T-helper 2 cell treated with Interferon-gamma antibody and Interleukin-4, amounts not matched to agents 5 μg/mL and 100 μg/mL, for 36 hours (primary cell): ENCODE measurements around the gene KLK4.
A peak's percentile ranks its signal among the peaks of the same experiment; 100 is the strongest.

Experiments
- DNase-seq: peaks from one replicate; pipeline ENCODE4 v3.0.0; 2021; ENCODE audit warnings: low spot score
- H3K27ac Mint-ChIP-seq: one replicate; pipeline ENCODE4 v1.8.0; 2021; ENCODE audit warnings: mild to moderate bottlenecking, mixed read lengths
- H3K27me3 Mint-ChIP-seq: one replicate; pipeline ENCODE4 v1.8.0; 2021; ENCODE audit warnings: low read depth, mixed read lengths
- H3K36me3 Mint-ChIP-seq: one replicate; pipeline ENCODE4 v1.8.0; 2021; ENCODE audit warnings: low read depth, mixed read lengths
- H3K4me1 Mint-ChIP-seq: one replicate; pipeline ENCODE4 v1.8.0; 2021; ENCODE audit warnings: low read depth, mixed read lengths
- H3K4me3 Mint-ChIP-seq: one replicate; pipeline ENCODE4 v1.8.0; 2022; ENCODE audit warnings: mild to moderate bottlenecking, moderate library complexity, mixed read lengths
- H3K9me3 Mint-ChIP-seq: one replicate; pipeline ENCODE4 v1.8.0; 2021; ENCODE audit warnings: mixed read lengths

KLK4 gene

GRCh38 chr19:50880241-50880640 is 31.0 kb downstream of the KLK4 start:
- Mint-ChIP-seq H3K9me3 (no peaks in the 10 kb centered on the region), H3K27ac (no peak overlapping the region), H3K4me1 (no peaks in the 10 kb centered on the region), H3K4me3 (no peak overlapping the region), H3K36me3 (no peaks in the 10 kb centered on the region), H3K27me3 (peaks cover 14% of the 10 kb centered on the region)
- DNase-seq = no peak

GRCh38 chr19:50878851-50879250 is 32.3 kb downstream of the KLK4 start:
- no peaks in the 10 kb centered on the region for H3K4me1 Mint-ChIP-seq
- H3K4me3 Mint-ChIP-seq = no peak overlapping the region
- no peak for DNase-seq
- no peaks in the 10 kb centered on the region for H3K9me3 Mint-ChIP-seq
- peaks cover 11% of the 10 kb centered on the region for H3K27me3 Mint-ChIP-seq
- H3K27ac Mint-ChIP-seq = no peak overlapping the region
- H3K36me3 Mint-ChIP-seq = no peaks in the 10 kb centered on the region

DNA sequence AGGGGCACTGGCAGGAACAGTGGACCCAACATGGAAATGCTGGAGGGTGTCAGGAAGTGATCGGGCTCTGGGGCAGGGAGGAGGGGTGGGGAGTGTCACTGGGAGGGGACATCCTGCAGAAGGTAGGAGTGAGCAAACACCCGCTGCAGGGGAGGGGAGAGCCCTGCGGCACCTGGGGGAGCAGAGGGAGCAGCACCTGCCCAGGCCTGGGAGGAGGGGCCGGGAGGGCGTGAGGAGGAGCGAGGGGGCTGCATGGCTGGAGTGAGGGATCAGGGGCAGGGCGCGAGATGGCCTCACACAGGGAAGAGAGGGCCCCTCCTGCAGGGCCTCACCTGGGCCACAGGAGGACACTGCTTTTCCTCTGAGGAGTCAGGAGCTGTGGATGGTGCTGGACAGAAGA is 33.9 kb downstream of the KLK4 start:
- H3K4me1 Mint-ChIP-seq = no peaks in the 10 kb centered on the region
- no peaks in the 10 kb centered on the region for H3K9me3 Mint-ChIP-seq
- no peaks in the 10 kb centered on the region for H3K36me3 Mint-ChIP-seq
- no peak overlapping the region for H3K27ac Mint-ChIP-seq
- H3K27me3 Mint-ChIP-seq = peaks cover 11% of the 10 kb centered on the region
- no peak overlapping the region for H3K4me3 Mint-ChIP-seq
- DNase-seq = no peak

GRCh38 chr19:50876456-50876855 is 34.7 kb downstream of the KLK4 start:
- H3K27me3 Mint-ChIP-seq = peaks cover 14% of the 10 kb centered on the region
- H3K4me3 Mint-ChIP-seq = no peak overlapping the region

GRCh38 chr19:50875795-50876422 is 35.3 kb downstream of the KLK4 start:
- Mint-ChIP-seq H3K36me3 (no peaks in the 10 kb centered on the region), H3K4me3 (no peak overlapping the region), H3K9me3 (no peaks in the 10 kb centered on the region), H3K4me1 (no peaks in the 10 kb centered on the region), H3K27me3 (peaks cover 20% of the 10 kb centered on the region), H3K27ac (no peak overlapping the region)
- DNase-seq = no peak

More at GRCh38 chr19:50876456-50876855, 34.7 kb downstream of the KLK4 start:
- H3K9me3 Mint-ChIP-seq = no peaks in the 10 kb centered on the region
- no peaks in the 10 kb centered on the region for H3K36me3 Mint-ChIP-seq
- H3K27ac Mint-ChIP-seq = no peak overlapping the region
- no peaks in the 10 kb centered on the region for H3K4me1 Mint-ChIP-seq
- no peak for DNase-seq

DNA sequence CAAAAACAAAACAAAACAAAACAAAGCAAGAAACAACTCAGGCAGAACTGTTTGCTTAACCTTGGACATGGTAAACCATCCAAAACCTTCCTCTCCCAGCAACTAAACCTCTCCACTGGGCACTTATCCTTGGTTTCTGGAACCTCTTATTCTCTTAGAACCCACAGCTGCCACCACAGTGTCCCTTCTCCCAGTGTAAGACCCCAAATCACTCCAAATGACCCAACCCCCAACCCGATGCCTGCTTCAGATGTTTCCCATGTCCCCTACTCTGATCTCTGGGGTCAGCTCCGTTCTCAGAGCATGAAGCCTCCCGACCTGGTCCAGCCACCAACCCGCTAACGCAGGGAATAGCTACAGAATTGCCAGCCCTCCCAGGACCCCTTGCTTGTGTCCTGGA is 37.0 kb downstream of the KLK4 start:
- Mint-ChIP-seq H3K27ac (no peak overlapping the region), H3K9me3 (no peaks in the 10 kb centered on the region), H3K4me1 (no peaks in the 10 kb centered on the region), H3K36me3 (no peaks in the 10 kb centered on the region), H3K27me3 (peaks cover 17% of the 10 kb centered on the region), H3K4me3 (no peak overlapping the region)
- DNase-seq = no peak

DNA sequence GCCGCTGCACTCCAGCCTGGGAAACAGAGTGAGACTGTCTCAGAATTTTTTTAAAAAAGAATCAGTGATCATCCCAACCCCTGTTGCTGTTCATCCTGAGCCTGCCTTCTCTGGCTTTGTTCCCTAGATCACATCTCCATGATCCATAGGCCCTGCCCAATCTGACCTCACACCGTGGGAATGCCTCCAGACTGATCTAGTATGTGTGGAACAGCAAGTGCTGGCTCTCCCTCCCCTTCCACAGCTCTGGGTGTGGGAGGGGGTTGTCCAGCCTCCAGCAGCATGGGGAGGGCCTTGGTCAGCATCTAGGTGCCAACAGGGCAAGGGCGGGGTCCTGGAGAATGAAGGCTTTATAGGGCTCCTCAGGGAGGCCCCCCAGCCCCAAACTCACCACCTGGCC is 38.1 kb downstream of the KLK4 start, which contains the start of gene KLK2:
TSS of gene KLK2 (plus strand) at position 384 of the 400 bp plus-strand sequence. CDS start 35 bp downstream, outside the sequence.
- H3K4me3 Mint-ChIP-seq = no peak within 1 kb of the TSS
- H3K27me3 Mint-ChIP-seq = peaks cover 16% of the 10 kb centered on the region
- H3K27ac Mint-ChIP-seq = no peak within 1 kb of the TSS
- no peak for DNase-seq
- no peaks in the 10 kb centered on the region for H3K4me1 Mint-ChIP-seq
- no peaks in the 10 kb centered on the region for H3K36me3 Mint-ChIP-seq
- H3K9me3 Mint-ChIP-seq = no peaks in the 10 kb centered on the region

DNA sequence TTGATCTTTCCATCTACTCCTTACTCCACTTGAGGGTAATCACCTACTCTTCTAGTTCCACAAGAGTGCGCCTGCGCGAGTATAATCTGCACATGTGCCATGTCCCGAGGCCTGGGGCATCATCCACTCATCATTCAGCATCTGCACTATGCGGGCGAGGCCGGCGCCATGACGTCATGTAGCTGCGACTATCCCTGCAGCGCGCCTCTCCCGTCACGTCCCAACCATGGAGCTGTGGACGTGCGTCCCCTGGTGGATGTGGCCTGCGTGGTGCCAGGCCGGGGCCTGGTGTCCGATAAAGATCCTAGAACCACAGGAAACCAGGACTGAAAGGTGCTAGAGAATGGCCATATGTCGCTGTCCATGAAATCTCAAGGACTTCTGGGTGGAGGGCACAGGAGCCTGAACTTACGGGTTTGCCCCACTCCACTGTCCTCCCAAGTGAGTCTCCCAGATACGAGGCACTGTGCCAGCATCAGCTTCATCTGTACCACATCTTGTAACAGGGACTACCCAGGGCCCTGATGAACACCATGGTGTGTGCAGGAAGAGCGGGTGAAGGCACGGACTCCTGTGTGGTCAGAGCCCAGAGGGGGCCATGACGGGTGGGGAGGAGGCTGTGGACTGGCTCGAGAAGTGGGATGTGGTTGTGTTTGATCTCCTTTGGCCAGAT is 40.6 kb downstream of the KLK4 start:
- Mint-ChIP-seq H3K4me1 (no peaks in the 10 kb centered on the region), H3K4me3 (no peak overlapping the region), H3K27me3 (peaks cover 26% of the 10 kb centered on the region), H3K36me3 (no peaks in the 10 kb centered on the region), H3K27ac (no peak overlapping the region), H3K9me3 (no peaks in the 10 kb centered on the region)
- DNase-seq = peak; percentile 5

GRCh38 chr19:50869479-50869878 is 41.7 kb downstream of the KLK4 start:
- Mint-ChIP-seq H3K4me3 (no peak overlapping the region), H3K27me3 (peaks cover 30% of the 10 kb centered on the region), H3K36me3 (no peaks in the 10 kb centered on the region), H3K9me3 (no peaks in the 10 kb centered on the region), H3K27ac (no peak overlapping the region), H3K4me1 (no peaks in the 10 kb centered on the region)
- no peak for DNase-seq

- Mint-ChIP-seq H3K27ac (no peak overlapping the region), H3K27me3 (peaks cover 19% of the 10 kb centered on the region), H3K4me3 (no peak overlapping the region), H3K36me3 (no peaks in the 10 kb centered on the region), H3K4me1 (no peaks in the 10 kb centered on the region), H3K9me3 (no peaks in the 10 kb centered on the region)
- no peak for DNase-seq
These were observed 49.5 kb downstream of the KLK4 start for GRCh38 chr19:50861496-50862286.

DNA sequence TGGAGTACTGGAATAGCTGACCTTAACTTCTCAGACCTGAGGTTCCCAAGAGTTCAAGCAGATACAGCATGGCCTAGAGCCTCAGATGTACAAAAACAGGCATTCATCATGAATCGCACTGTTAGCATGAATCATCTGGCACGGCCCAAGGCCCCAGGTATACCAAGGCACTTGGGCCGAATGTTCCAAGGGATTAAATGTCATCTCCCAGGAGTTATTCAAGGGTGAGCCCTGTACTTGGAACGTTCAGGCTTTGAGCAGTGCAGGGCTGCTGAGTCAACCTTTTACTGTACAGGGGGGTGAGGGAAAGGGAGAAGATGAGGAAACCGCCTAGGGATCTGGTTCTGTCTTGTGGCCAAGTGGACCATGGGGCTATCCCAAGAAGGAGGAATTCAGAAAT is 50.2 kb downstream of the KLK4 start:
- Mint-ChIP-seq H3K36me3 (no peaks in the 10 kb centered on the region), H3K27me3 (peaks cover 14% of the 10 kb centered on the region), H3K9me3 (no peaks in the 10 kb centered on the region), H3K4me3 (no peak overlapping the region), H3K4me1 (no peaks in the 10 kb centered on the region), H3K27ac (no peak overlapping the region)
- no peak for DNase-seq

- Mint-ChIP-seq H3K4me3 (no peak overlapping the region), H3K27me3 (peaks cover 18% of the 10 kb centered on the region), H3K9me3 (no peaks in the 10 kb centered on the region), H3K27ac (no peak overlapping the region), H3K36me3 (no peaks in the 10 kb centered on the region), H3K4me1 (no peaks in the 10 kb centered on the region)
- DNase-seq = no peak
These were observed 51.3 kb downstream of the KLK4 start for GRCh38 chr19:50859849-50860248.

DNA sequence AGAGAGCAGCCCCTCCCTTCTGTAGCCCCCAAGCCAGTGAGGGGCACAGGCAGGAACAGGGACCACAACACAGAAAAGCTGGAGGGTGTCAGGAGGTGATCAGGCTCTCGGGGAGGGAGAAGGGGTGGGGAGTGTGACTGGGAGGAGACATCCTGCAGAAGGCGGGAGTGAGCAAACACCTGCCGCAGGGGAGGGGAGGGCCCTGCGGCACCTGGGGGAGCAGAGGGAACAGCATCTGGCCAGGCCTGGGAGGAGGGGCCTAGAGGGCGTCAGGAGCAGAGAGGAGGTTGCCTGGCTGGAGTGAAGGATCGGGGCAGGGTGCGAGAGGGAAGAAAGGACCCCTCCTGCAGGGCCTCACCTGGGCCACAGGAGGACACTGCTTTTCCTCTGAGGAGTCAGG is 52.3 kb downstream of the KLK4 start:
- no peak overlapping the region for H3K27ac Mint-ChIP-seq
- no peaks in the 10 kb centered on the region for H3K9me3 Mint-ChIP-seq
- no peak for DNase-seq
- peaks cover 17% of the 10 kb centered on the region for H3K27me3 Mint-ChIP-seq
- H3K4me3 Mint-ChIP-seq = no peak overlapping the region
- no peaks in the 10 kb centered on the region for H3K4me1 Mint-ChIP-seq
- no peaks in the 10 kb centered on the region for H3K36me3 Mint-ChIP-seq

DNA sequence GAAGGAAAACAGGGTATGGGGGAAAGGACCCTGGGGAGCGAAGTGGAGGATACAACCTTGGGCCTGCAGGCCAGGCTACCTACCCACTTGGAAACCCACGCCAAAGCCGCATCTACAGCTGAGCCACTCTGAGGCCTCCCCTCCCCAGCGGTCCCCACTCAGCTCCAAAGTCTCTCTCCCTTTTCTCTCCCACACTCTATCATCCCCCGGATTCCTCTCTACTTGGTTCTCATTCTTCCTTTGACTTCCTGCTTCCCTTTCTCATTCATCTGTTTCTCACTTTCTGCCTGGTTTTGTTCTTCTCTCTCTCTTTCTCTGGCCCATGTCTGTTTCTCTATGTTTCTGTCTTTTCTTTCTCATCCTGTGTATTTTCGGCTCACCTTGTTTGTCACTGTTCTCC is 53.8 kb downstream of the KLK4 start:
- DNase-seq = no peak
- no peaks in the 10 kb centered on the region for H3K9me3 Mint-ChIP-seq
- no peaks in the 10 kb centered on the region for H3K36me3 Mint-ChIP-seq
- H3K27me3 Mint-ChIP-seq = peaks cover 17% of the 10 kb centered on the region
- H3K27ac Mint-ChIP-seq = no peak overlapping the region
- no peaks in the 10 kb centered on the region for H3K4me1 Mint-ChIP-seq
- H3K4me3 Mint-ChIP-seq = no peak overlapping the region
